ENCODE results near the gene DOK7. TPM values are rescaled to one million over a fixed set of nuclear protein-coding genes. Genes with fewer than 3 reads are reported as not detected.

The DOK7 gene
- total and polyA plus RNA-seq, 8 donors = 0.37 to 8.1 (median 4.3) TPM; not detected in 1

GRCh38 chr4:3492741-3493719 is 29.9 kb downstream of the DOK7 start:
- Histone ChIP-seq H3K36me3 (peaks cover 0 to 11% (median 6%) of the 10 kb centered on the region in 4 donors), H3K4me1 (no peaks in the 10 kb centered on the region), H3K27me3 (peaks cover 0 to 67% (median 13%) of the 10 kb centered on the region in 3 donors), H3K9me3 (no peaks in the 10 kb centered on the region), H3K4me3 (no peak overlapping the region), H3K27ac (no peak overlapping the region)
- WGBS, 5 donors = 82 to 88% (median 86%) methylated on average over 22 to 55 of the region's 55 CpGs
- intact Hi-C loops (cut with DNase I; ENCODE audit: low total_unique reads) = no loop called here
- TF ChIP-seq POLR2A (IDR thresholded peaks at IDR 0.05) (no peak), POLR2AphosphoS5 (IDR thresholded peaks at IDR 0.05) (no peak), EP300 (IDR thresholded peaks at IDR 0.05) (no peak)
- TF ChIP-seq, protein P1, sequence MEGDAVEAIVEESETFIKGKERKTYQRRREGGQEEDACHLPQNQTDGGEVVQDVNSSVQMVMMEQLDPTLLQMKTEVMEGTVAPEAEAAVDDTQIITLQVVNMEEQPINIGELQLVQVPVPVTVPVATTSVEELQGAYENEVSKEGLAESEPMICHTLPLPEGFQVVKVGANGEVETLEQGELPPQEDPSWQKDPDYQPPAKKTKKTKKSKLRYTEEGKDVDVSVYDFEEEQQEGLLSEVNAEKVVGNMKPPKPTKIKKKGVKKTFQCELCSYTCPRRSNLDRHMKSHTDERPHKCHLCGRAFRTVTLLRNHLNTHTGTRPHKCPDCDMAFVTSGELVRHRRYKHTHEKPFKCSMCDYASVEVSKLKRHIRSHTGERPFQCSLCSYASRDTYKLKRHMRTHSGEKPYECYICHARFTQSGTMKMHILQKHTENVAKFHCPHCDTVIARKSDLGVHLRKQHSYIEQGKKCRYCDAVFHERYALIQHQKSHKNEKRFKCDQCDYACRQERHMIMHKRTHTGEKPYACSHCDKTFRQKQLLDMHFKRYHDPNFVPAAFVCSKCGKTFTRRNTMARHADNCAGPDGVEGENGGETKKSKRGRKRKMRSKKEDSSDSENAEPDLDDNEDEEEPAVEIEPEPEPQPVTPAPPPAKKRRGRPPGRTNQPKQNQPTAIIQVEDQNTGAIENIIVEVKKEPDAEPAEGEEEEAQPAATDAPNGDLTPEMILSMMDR (IDR thresholded peaks at IDR 0.05) = no peak
- DNase-seq = no peak

DNA sequence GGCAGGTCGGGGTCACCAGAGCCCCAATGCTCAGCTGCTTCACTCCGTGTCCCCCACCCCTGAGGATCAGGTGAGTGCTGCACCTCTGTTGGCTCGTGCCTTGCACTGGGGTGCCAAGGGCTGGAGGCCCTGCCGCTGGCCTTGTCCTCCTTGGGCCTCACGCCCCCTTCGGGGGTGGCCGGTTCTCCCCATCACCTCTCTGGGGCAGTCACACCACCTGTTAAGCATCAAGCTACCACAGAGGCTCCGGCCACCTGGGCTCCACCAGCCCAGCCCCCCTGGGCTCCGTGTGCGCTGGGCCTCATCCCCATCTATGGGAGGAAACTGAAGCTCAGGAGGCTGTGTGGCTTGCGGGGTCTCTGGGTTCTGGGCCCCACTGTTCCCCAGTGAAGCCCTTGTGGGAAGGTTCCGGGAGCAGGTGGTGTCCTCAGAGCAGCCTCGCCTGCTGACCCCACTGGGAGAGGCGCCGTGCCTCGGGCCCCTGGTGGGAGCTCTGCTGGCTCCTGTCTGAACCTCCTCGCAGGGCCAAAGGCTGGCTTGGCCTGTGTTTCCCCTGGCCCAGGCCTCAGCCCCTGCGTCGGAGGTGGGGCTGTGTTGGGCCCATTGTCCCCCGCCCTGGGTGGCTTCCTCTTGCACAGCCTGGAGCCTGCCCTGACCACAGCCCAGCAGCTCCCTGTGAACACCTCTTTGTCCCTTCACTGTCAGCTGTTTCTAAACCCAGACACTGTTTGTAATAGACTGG is 30.8 kb downstream of the DOK7 start:
- WGBS, 5 donors = 64 to 76% (median 72%) methylated on average over 12 to 20 of the region's 20 CpGs
- no peaks in the 10 kb centered on the region for H3K9me3 ChIP-seq
- H3K27me3 ChIP-seq = peaks cover 0 to 59% (median 13%) of the 10 kb centered on the region in 3 donors
- no peak for DNase-seq
- peaks cover 0 to 11% (median 6%) of the 10 kb centered on the region in 4 donors for H3K36me3 ChIP-seq
- no peak overlapping the region for H3K4me3 ChIP-seq
- H3K4me1 ChIP-seq = no peaks in the 10 kb centered on the region
- TF ChIP-seq POLR2A (IDR thresholded peaks at IDR 0.05) (no peak), EP300 (IDR thresholded peaks at IDR 0.05) (no peak), POLR2AphosphoS5 (IDR thresholded peaks at IDR 0.05) (no peak)
- TF ChIP-seq, protein P1 (IDR thresholded peaks at IDR 0.05) = no peak
- intact Hi-C loops (cut with DNase I; ENCODE audit: low total_unique reads) = no loop called here
- no peak overlapping the region for H3K27ac ChIP-seq

DNA sequence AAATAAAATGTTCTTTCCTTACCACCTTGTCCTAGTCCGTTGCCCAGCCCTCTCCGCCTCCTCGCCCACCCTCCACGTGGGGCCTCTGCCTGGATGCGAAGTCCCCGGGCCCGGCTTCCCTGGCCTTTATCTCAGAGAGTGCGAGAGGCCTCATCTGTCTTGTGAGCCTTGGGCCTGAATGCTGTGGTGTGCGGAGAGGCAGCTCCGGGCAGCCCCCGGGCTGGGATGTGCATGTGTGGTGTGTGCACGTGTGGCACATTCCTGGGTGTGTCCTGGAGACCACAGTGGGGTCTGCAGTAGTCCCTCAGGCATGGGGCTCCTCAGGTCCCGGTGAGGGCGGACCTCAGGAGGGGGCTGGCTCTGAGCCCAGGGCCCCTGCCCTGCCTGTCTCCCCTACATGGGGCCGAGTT is 31.4 kb downstream of the DOK7 start:
- Histone ChIP-seq H3K4me1 (peaks cover 0 to 3% (median 0%) of the 10 kb centered on the region in 4 donors), H3K27ac (no peak overlapping the region), H3K9me3 (no peaks in the 10 kb centered on the region), H3K4me3 (no peak overlapping the region), H3K36me3 (peaks cover 0 to 15% (median 6%) of the 10 kb centered on the region in 4 donors), H3K27me3 (peaks cover 0 to 54% (median 13%) of the 10 kb centered on the region in 3 donors)
- no peak for TF ChIP-seq POLR2A (IDR thresholded peaks at IDR 0.05)
- TF ChIP-seq, protein P1 (IDR thresholded peaks at IDR 0.05) = no peak
- no peak for TF ChIP-seq POLR2AphosphoS5 (IDR thresholded peaks at IDR 0.05)
- WGBS, 5 donors = 51 to 57% (median 54%) methylated on average over 15 of the region's 15 CpGs
- DNase-seq = no peak
- intact Hi-C loops (cut with DNase I; ENCODE audit: low total_unique reads) = no loop called here
